Ovary (tissue), 9 donors: ENCODE results near the gene DOC2A. TPM values are rescaled to one million over a fixed set of nuclear protein-coding genes. Genes with fewer than 3 reads are reported as not detected.

Source experiments
- DNase-seq, 5 donors: peaks; one replicate each; pipeline ENCODE4 v3.0.0-alpha.2; 2019 to 2020
- H3K27ac ChIP-seq, 2 donors: fragments of 200-600 bp; one replicate each; pipeline versions ENCODE4 v1.5.1 to v1.8.0; 2019 to 2022
- H3K27me3 ChIP-seq: fragments of 200-600 bp; one replicate; pipeline ENCODE4 v1.8.0; 2022
- H3K36me3 ChIP-seq: fragments of 200-600 bp; sonication (generic); one replicate; pipeline ENCODE4 v1.5.1; 2019
- H3K4me1 ChIP-seq: one replicate; pipeline ENCODE4 v1.8.1; 2013; ENCODE audit warnings: mild to moderate bottlenecking, moderate library complexity; ENCODE audit not compliant: insufficient read depth
- H3K4me3 ChIP-seq: fragments of 200-600 bp; sonication (generic); one replicate; pipeline ENCODE4 v1.5.1; 2017
- H3K9me3 ChIP-seq, 2 donors: fragments of 200-600 bp in 1 of 2; sonication (generic) in 1 of 2; one replicate each; pipeline versions ENCODE4 v1.5.1 to v1.8.1; 2013 to 2019; ENCODE audit warnings: mild to moderate bottlenecking in 1 of 2, moderate library complexity in 1 of 2
- EP300 ChIP-seq: sonication (generic); formaldehyde crosslinking; IDR thresholded peaks from one replicate; pipeline ENCODE4 v1.6.1; 2017; ENCODE audit warnings: antibody characterized with exemption
- POLR2A ChIP-seq: fragments of 450-650 bp; IDR thresholded peaks from one replicate; pipeline ENCODE4 v1.6.1; 2017; ENCODE audit warnings: antibody characterized with exemption, mild to moderate bottlenecking, moderate library complexity
- WGBS, 3 donors: extraction: QIAGEN DNeasy Blood & Tissue Kit in 1 of 3; methylation state at CpG; one replicate each; pipeline versions ENCODE4 v1.1.5 to v1.1.7; 2013 to 2017; 5-methylcytosine and 5-hydroxymethylcytosine counted together
- intact Hi-C, 4 donors: fragments of 100-400 bp; cut with DNase I; formaldehyde crosslinking; loops; one replicate each; pipeline versions ENCODE4 v1.11.0 to v1.15.1; 2022 to 2023
- polyA plus RNA-seq, 2 donors: library from polyadenylated mRNA; stranded (reverse); fragments of 200-250 nt in 1 of 2; fragments of 350-450 nt in 1 of 2; fragmentation: Illumina TruSeq in 1 of 2; extraction: RNeasy Lipid Tissue Mini Kit (QIAGEN cat#74804) in 1 of 2; gene quantifications; one replicate each; pipeline ENCODE4 v1.2.3, GENCODE V29; 2013 to 2014
- total RNA-seq, 7 donors: library from RNA; depleted of rRNA in 2 of 7; stranded (reverse); fragments of >200 nt in 2 of 7; fragmentation: NEBNext Ultra II Directional in 3 of 7; extraction: Animal tissue kit (Norgen Biotek cat#: 25700) in 3 of 7; gene quantifications; one replicate each; pipeline versions ENCODE4 v1.1.0 to v1.2.4, GENCODE V29; 2016 to 2023
- TF ChIP-seq, protein P1 (sequence below), 3 donors: fragments of 450-650 bp in 2 of 3; fragments of 200-600 bp in 1 of 3; IDR thresholded peaks; one replicate each; pipeline versions ENCODE4 v1.5.1 to v1.8.0; 2016 to 2022; ENCODE audit warnings: antibody characterized with exemption in 3 of 3, mild to moderate bottlenecking in 1 of 3
- donor health status: DM: no; HTN: no; CAD: no; lungs with moderate emphysema.
- donor health status: DM: no; HTN: no; CAD: no.
- donor health status: Bipolar disorder and iron deficiency.
- donor health status: DM: yes; HTN: yes; CAD: no.
- donor health status: DM: no; HTN: no; CAD: no.
- donor health status: DM: yes; HTN: yes; CAD: no.

The DOC2A gene
- total and polyA plus RNA-seq, 9 donors: 1.4 to 7.2 (median 3.7) TPM

DNA sequence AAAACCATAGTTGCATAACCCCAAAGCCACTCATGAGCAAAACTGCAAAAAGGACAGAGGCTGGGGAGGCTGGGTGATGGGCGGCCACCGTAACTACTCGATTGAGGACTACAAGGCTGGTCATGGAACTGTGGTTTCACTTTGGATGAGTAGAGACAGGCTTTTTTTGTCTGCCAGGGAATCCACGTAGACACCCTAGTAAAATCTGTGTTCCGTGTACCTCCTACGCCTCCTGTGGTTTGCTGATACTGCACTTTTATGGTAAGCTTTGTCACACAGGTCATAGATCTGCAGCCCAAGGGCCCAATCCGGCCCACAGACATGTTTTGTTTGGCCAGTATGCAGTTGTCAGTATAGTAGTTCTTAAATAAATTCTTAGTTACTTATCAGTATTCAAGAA, 22.4 kb upstream of the DOC2A start:
- H3K9me3 ChIP-seq: no peaks in the 10 kb centered on the region
- WGBS, 3 donors: 42 to 65% (median 45%) methylated on average over 7 of the region's 7 CpGs
- H3K27ac ChIP-seq: no peak overlapping the region
- DNase-seq: no peak
- intact Hi-C loops: loop anchor here in 1 of 4 donors (10.0 kb wide), 1 partner anchor 338 kb away; no protein-coding TSS in a partner anchor
- H3K27me3 ChIP-seq: peaks cover 3% of the 10 kb centered on the region
- no peak overlapping the region for H3K4me3 ChIP-seq
- no peaks in the 10 kb centered on the region for H3K4me1 ChIP-seq
- TF ChIP-seq, protein P1, sequence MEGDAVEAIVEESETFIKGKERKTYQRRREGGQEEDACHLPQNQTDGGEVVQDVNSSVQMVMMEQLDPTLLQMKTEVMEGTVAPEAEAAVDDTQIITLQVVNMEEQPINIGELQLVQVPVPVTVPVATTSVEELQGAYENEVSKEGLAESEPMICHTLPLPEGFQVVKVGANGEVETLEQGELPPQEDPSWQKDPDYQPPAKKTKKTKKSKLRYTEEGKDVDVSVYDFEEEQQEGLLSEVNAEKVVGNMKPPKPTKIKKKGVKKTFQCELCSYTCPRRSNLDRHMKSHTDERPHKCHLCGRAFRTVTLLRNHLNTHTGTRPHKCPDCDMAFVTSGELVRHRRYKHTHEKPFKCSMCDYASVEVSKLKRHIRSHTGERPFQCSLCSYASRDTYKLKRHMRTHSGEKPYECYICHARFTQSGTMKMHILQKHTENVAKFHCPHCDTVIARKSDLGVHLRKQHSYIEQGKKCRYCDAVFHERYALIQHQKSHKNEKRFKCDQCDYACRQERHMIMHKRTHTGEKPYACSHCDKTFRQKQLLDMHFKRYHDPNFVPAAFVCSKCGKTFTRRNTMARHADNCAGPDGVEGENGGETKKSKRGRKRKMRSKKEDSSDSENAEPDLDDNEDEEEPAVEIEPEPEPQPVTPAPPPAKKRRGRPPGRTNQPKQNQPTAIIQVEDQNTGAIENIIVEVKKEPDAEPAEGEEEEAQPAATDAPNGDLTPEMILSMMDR (IDR thresholded peaks at IDR 0.05): no peak
- no peak for TF ChIP-seq EP300
- no peak for TF ChIP-seq POLR2A
- H3K36me3 ChIP-seq: no peaks in the 10 kb centered on the region

- no peak overlapping the region for H3K4me3 ChIP-seq
- no peak overlapping the region for H3K27ac ChIP-seq
- H3K27me3 ChIP-seq: peaks cover 3% of the 10 kb centered on the region
- 18 to 23% (median 22%) methylated on average over 12 of the region's 12 CpGs for WGBS, 3 donors
- TF ChIP-seq EP300: no peak
- TF ChIP-seq, protein P1 (IDR thresholded peaks at IDR 0.05): peak; percentile 46 to 50 (median 47)
- TF ChIP-seq POLR2A: no peak
- no peaks in the 10 kb centered on the region for H3K36me3 ChIP-seq
- H3K4me1 ChIP-seq: no peaks in the 10 kb centered on the region
- intact Hi-C loops: loop anchor here in 1 of 4 donors (10.0 kb wide), 1 partner anchor 337 kb away; no protein-coding TSS in a partner anchor
- DNase-seq: peak in 4 of 5 donors; percentile 36 to 51 (median 47)
- no peaks in the 10 kb centered on the region for H3K9me3 ChIP-seq
Measured at GRCh38 chr16:30032083-30032819, 21.4 kb upstream of the DOC2A start.

- 21 to 26% (median 21%) methylated on average over 11 of the region's 11 CpGs for WGBS, 3 donors
- Histone ChIP-seq H3K4me1 (no peaks in the 10 kb centered on the region), H3K27me3 (peaks cover 3% of the 10 kb centered on the region), H3K36me3 (no peaks in the 10 kb centered on the region), H3K27ac (no peak overlapping the region), H3K9me3 (no peaks in the 10 kb centered on the region), H3K4me3 (no peak overlapping the region)
- intact Hi-C loops: loop anchor here in 1 of 4 donors (10.0 kb wide), 1 partner anchor 337 kb away; no protein-coding TSS in a partner anchor
- TF ChIP-seq, protein P1 (IDR thresholded peaks at IDR 0.05): no peak
- TF ChIP-seq EP300 (no peak), POLR2A (no peak)
- DNase-seq: no peak
Measured at GRCh38 chr16:30031477-30031918, 20.7 kb upstream of the DOC2A start.

GRCh38 chr16:30030841-30031413, 20.1 kb upstream of the DOC2A start, which contains the start of gene TLCD3B:
TLCD3B (minus strand) TSS chr16:30031271; CDS start chr16:30030527, 744 bp downstream.
- 2 to 3% (median 2%) methylated on average over 25 to 27 of the region's 27 CpGs for WGBS, 3 donors
- intact Hi-C loops: loop anchor here in 1 of 4 donors (10.0 kb wide), 1 partner anchor 336 kb away; no protein-coding TSS in a partner anchor
- no peak within 1 kb of the TSS for H3K4me3 ChIP-seq
- H3K36me3 ChIP-seq: no peaks in the 10 kb centered on the region
- DNase-seq: no peak
- H3K27me3 ChIP-seq: peaks cover 3% of the 10 kb centered on the region
- no peak for TF ChIP-seq POLR2A
- no peak for TF ChIP-seq EP300
- TF ChIP-seq, protein P1 (IDR thresholded peaks at IDR 0.05): no peak
- no peak within 1 kb of the TSS for H3K27ac ChIP-seq
- H3K9me3 ChIP-seq: no peaks in the 10 kb centered on the region
- no peaks in the 10 kb centered on the region for H3K4me1 ChIP-seq
